ENCODE results near the gene KLK14.

KLK14 gene

GRCh38 chr19:51036519-51036918, 46.2 kb downstream of the KLK14 start:
- no peak for DNase-seq

DNA sequence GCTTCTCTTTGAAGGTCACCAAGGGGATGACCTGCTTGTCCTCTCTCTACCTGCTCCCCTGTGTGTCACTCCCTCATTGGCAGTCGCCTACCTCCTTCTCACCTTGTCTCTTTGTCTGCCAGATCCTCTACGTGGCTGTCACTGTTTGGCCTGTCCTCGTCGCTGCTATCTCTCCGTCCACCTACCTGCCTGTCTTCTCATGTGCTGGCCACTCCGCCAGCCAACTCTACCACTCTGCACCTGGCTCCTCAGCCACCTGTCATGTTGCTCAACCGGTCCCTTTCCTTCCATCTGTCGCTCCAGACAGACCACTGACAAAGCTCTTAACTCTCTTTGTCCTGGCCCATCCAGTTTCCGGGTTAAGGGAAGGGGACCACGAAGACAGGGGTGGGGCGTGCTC, 48.0 kb downstream of the KLK14 start, which contains the start of gene KLK12:
Gene KLK12, minus strand, starts transcription at position 299 of the 400 bp plus-strand sequence. CDS start 381 bp downstream, outside the sequence.
- DNase-seq = no peak

DNA sequence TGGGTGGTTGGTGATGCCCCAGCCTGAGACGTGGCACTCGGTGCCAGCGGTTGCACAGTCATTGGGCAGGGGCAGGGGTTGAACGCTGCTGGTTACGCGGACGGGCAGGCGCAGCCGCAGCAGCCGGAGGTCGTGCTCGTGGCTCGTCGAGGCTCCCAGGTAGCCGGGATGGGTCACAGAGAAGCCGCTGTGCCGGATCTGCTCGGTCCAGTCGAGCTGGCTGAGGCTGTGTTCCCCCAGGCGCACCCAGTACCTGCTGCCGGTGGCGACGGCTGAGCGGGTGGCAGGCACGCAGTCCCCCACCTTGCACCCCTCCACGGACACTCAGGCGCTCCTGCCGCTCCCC, 50.8 kb downstream of the KLK14 start:
- no peak for DNase-seq

GRCh38 chr19:51031220-51031879, 51.3 kb downstream of the KLK14 start:
- DNase-seq = no peak

GRCh38 chr19:51030631-51031030, 52.1 kb downstream of the KLK14 start:
- no peak for DNase-seq

DNA sequence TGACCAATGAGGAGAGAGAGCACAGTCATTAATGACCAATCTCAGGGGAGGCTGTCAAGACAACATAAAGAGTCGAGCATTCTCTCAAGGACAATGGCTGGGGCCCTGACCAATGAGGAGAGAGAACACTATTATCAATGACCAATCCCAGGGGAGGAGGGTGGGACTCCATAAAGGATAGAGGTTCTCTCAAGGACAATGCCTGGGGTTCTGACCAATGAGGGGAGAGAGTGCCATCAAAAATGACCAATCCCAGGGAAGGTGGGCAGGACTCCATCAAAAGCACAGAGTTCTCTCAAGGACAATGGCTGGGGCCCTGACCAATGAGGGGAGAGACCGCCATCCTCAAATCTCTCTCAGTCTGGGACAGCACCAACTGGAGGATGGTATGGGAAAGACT, 53.0 kb downstream of the KLK14 start:
- DNase-seq = no peak
